Mesenchymal stem cell (in vitro differentiated cells and primary cell): ENCODE results near the gene GLB1L3.

ENCODE experiments used
- DNase-seq: peaks from one replicate; pipeline ENCODE4 v3.0.0-alpha.2; 2013
- H2AFZ ChIP-seq: one replicate; pipeline ENCODE4 v1.6.1; 2013; ENCODE audit warnings: low read depth, mild to moderate bottlenecking, control low read depth, inconsistent platforms, low read length, moderate library complexity
- H2AK5ac ChIP-seq: 2 replicates; pipeline ENCODE4 v1.6.1; 2013; ENCODE audit warnings: low read length, moderate library complexity, mild to moderate bottlenecking, inconsistent platforms; ENCODE audit not compliant: severe bottlenecking
- H2BK120ac ChIP-seq: one replicate; pipeline ENCODE4 v1.6.1; 2013; ENCODE audit warnings: low read depth, mild to moderate bottlenecking, inconsistent platforms, low read length, moderate library complexity
- H2BK12ac ChIP-seq, 2 experiments: one replicate each; pipeline ENCODE4 v1.6.1; 2013; ENCODE audit warnings: inconsistent platforms in 2 of 2, low read length in 2 of 2, mild to moderate bottlenecking in 2 of 2, moderate library complexity in 2 of 2, control low read depth in 1 of 2
- H2BK15ac ChIP-seq: one replicate; pipeline ENCODE4 v1.6.1; 2013; ENCODE audit warnings: mild to moderate bottlenecking, low read depth, inconsistent platforms; ENCODE audit not compliant: poor library complexity, severe bottlenecking
- H2BK5ac ChIP-seq: 2 replicates; pipeline ENCODE4 v1.6.1; 2013; ENCODE audit warnings: low read depth, mild to moderate bottlenecking, low read length, control low read depth, inconsistent platforms; ENCODE audit not compliant: poor library complexity, severe bottlenecking
- H3K14ac ChIP-seq, 2 experiments: one replicate each; pipeline ENCODE4 v1.6.1; 2013; ENCODE audit warnings: inconsistent platforms in 2 of 2, low read length in 2 of 2, control low read depth in 1 of 2, mild to moderate bottlenecking in 1 of 2, moderate library complexity in 1 of 2
- H3K18ac ChIP-seq, 2 experiments: one replicate each; pipeline ENCODE4 v1.6.1; 2013; ENCODE audit warnings: inconsistent platforms in 2 of 2, low read length in 2 of 2, control low read depth in 1 of 2, low read depth in 1 of 2, mild to moderate bottlenecking in 1 of 2
- H3K23ac ChIP-seq, 2 experiments: one replicate each; pipeline ENCODE4 v1.6.1; 2013; ENCODE audit warnings: inconsistent platforms in 2 of 2, low read length in 2 of 2, mild to moderate bottlenecking in 2 of 2, moderate library complexity in 2 of 2, control low read depth in 1 of 2
- H3K27ac ChIP-seq: 2 replicates; pipeline ENCODE4 v1.5.1; 2013; ENCODE audit warnings: mild to moderate bottlenecking, moderate library complexity, low read length, control low read depth, inconsistent platforms; ENCODE audit not compliant: poor library complexity, severe bottlenecking
- H3K27me3 ChIP-seq, 2 experiments: 2 replicates each; pipeline versions ENCODE4 v1.6.1 to v1.7.0; 2013; ENCODE audit warnings: low read length in 2 of 2, mild to moderate bottlenecking in 2 of 2, moderate library complexity in 2 of 2, control low read depth in 1 of 2, inconsistent platforms in 1 of 2; ENCODE audit not compliant: control insufficient read depth in 1 of 2, insufficient read depth in 1 of 2
- H3K36me3 ChIP-seq, 2 experiments: 2 replicates each; pipeline versions ENCODE4 v1.6.1 to v1.7.0; 2013; ENCODE audit warnings: low read length in 2 of 2, control low read depth in 1 of 2, inconsistent platforms in 1 of 2, low read depth in 1 of 2, mild to moderate bottlenecking in 1 of 2; ENCODE audit not compliant: insufficient read depth in 2 of 2, control insufficient read depth in 1 of 2
- H3K4ac ChIP-seq, 2 experiments: one replicate each; pipeline ENCODE4 v1.6.1; 2013; ENCODE audit warnings: inconsistent platforms in 2 of 2, low read length in 2 of 2, mild to moderate bottlenecking in 2 of 2, moderate library complexity in 2 of 2, control low read depth in 1 of 2, low read depth in 1 of 2
- H3K4me1 ChIP-seq: 2 replicates; pipeline ENCODE4 v1.6.1; 2013; ENCODE audit warnings: low read depth, low read length, control low read depth; ENCODE audit not compliant: control insufficient read depth, insufficient read depth
- H3K4me2 ChIP-seq: 2 replicates; pipeline ENCODE4 v1.6.1; 2013; ENCODE audit warnings: low read length, mild to moderate bottlenecking, inconsistent platforms; ENCODE audit not compliant: poor library complexity, severe bottlenecking
- H3K4me3 ChIP-seq, 2 experiments: 2 replicates each; pipeline versions ENCODE4 v1.5.1 to v1.7.0; 2013; ENCODE audit warnings: low read length in 2 of 2, mild to moderate bottlenecking in 2 of 2, control low read depth in 1 of 2, low read depth in 1 of 2; ENCODE audit not compliant: insufficient read depth in 1 of 2
- H3K79me1 ChIP-seq: replicated peaks from 2 replicates; pipeline ENCODE4 v1.6.1; 2013; ENCODE audit warnings: mild to moderate bottlenecking, control low read depth, low read length, inconsistent platforms; ENCODE audit not compliant: poor library complexity, severe bottlenecking
- H3K9ac ChIP-seq: 2 replicates; pipeline ENCODE4 v1.7.0; 2013; ENCODE audit warnings: mild to moderate bottlenecking, low read length, moderate library complexity
- H3K9me3 ChIP-seq: 2 replicates; pipeline ENCODE4 v1.7.0; 2013; ENCODE audit warnings: mild to moderate bottlenecking, low read length; ENCODE audit not compliant: control insufficient read depth
- H4K8ac ChIP-seq: one replicate; pipeline ENCODE4 v1.6.1; 2013; ENCODE audit warnings: inconsistent platforms, mild to moderate bottlenecking, low read length, moderate library complexity
- H4K91ac ChIP-seq: one replicate; pipeline ENCODE4 v1.6.1; 2013; ENCODE audit warnings: mild to moderate bottlenecking, low read length, inconsistent platforms
- WGBS: methylation state at CpG from one replicate; pipeline ENCODE4 v1.1.7; 2013; ENCODE audit warnings: mixed read lengths; 5-methylcytosine and 5-hydroxymethylcytosine counted together

The GLB1L3 gene

DNA sequence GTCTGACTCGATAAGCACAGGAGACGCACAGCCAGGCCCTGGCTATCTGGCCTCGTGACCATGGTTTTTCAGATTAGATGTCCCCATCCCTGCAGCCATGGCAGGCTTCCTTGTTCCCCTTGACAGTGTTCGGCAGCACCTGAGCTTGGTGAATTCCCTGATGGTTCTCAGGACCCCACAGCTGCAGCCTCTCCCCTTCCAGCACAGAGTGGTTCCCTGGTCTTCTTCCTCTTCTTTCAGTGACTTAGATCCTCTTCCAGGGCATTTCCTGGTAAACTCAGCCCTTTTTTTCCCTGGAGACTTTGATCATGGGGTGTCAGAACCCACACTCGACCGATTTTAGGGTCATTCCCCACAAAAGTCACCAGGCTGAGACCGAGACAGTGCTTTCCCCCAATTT, 14.5 kb downstream of the GLB1L3 start:
- Histone ChIP-seq H3K4me1 (no peaks in the 10 kb centered on the region), H4K91ac (no peak overlapping the region), H2BK120ac (no peak overlapping the region), H2BK15ac (no peak overlapping the region), H2BK5ac (no peak overlapping the region), H3K4ac (no peak overlapping the region), H3K79me1 (no peaks in the 10 kb centered on the region), H3K9me3 (no peaks in the 10 kb centered on the region), H3K9ac (no peak overlapping the region), H2AFZ (no peak overlapping the region), H3K27ac (no peak overlapping the region), H3K27me3 (peaks cover 0 to 29% of the 10 kb centered on the region in 2 experiments), H3K36me3 (no peaks in the 10 kb centered on the region), H3K23ac (no peak overlapping the region), H3K4me3 (no peak overlapping the region), H3K18ac (no peak overlapping the region), H3K14ac (no peak overlapping the region), H2BK12ac (no peak overlapping the region), H2AK5ac (no peak overlapping the region), H3K4me2 (no peak overlapping the region), H4K8ac (no peak overlapping the region)
- WGBS = 79% methylated on average over 7 of the region's 7 CpGs
- DNase-seq = no peak

DNA sequence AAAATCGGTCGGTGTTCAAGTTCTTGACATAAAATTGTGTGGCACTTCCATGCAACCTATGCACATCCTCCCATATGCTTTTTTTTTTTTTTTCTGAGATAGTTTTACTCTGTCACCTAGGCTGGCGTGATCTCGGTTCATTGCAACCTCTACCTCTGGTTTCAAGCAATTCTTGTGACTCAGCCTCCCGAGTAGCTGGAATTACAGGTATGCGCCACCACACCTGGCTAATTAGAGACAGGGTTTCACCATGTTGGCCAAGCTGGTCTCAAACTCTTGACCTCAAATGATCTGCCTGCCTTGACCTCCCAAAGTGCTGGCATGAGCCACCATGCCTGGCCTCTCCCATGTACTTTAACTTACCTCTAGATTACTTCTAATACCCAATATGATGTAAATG, 15.0 kb downstream of the GLB1L3 start:
- DNase-seq = no peak
- Histone ChIP-seq H4K8ac (no peak overlapping the region), H3K9ac (no peak overlapping the region), H3K4me1 (no peaks in the 10 kb centered on the region), H2AFZ (no peak overlapping the region), H2BK5ac (no peak overlapping the region), H3K27ac (no peak overlapping the region), H2BK120ac (no peak overlapping the region), H3K36me3 (no peaks in the 10 kb centered on the region), H3K14ac (no peak overlapping the region), H4K91ac (no peak overlapping the region), H3K4ac (no peak overlapping the region), H3K23ac (no peak overlapping the region), H3K9me3 (no peaks in the 10 kb centered on the region), H3K27me3 (peaks cover 0 to 29% of the 10 kb centered on the region in 2 experiments), H2AK5ac (no peak overlapping the region), H3K79me1 (no peaks in the 10 kb centered on the region), H3K4me3 (no peak overlapping the region), H2BK12ac (no peak overlapping the region), H3K18ac (no peak overlapping the region), H2BK15ac (no peak overlapping the region), H3K4me2 (no peak overlapping the region)
- WGBS = 66% methylated on average over 6 of the region's 6 CpGs

DNA sequence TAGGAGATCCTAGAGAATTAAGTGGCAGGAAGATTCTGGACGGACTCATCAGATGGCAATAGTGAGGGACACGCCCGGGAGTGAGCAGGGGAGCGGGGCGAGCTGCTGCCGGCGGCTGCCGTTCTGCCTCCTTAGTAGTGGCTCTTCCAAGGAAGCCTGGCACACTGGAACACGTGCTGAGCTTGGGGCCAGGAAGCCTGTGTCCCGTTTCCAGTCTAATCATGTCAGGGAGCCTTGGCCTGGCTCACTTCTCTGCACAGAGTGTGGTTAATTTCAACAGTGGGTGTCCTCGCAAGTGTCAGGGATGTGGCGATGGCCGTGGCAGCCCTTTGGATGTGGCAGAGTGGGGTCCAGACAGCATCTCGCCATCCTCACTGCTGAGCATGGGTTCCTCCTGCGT, 16.5 kb downstream of the GLB1L3 start:
- Histone ChIP-seq H3K4me3 (no peak overlapping the region), H3K79me1 (no peaks in the 10 kb centered on the region), H3K36me3 (no peaks in the 10 kb centered on the region), H2BK15ac (no peak overlapping the region), H3K27me3 (peaks cover 0 to 27% of the 10 kb centered on the region in 2 experiments), H2AK5ac (no peak overlapping the region), H3K4me2 (no peak overlapping the region), H2AFZ (no peak overlapping the region), H4K8ac (no peak overlapping the region), H4K91ac (no peak overlapping the region), H3K14ac (no peak overlapping the region), H2BK12ac (no peak overlapping the region), H3K27ac (no peak overlapping the region), H3K4me1 (no peaks in the 10 kb centered on the region), H2BK5ac (no peak overlapping the region), H3K9me3 (no peaks in the 10 kb centered on the region), H3K9ac (no peak overlapping the region), H2BK120ac (no peak overlapping the region), H3K23ac (no peak overlapping the region), H3K18ac (no peak overlapping the region), H3K4ac (no peak overlapping the region)
- WGBS = 73% methylated on average over 15 of the region's 15 CpGs
- no peak for DNase-seq

DNA sequence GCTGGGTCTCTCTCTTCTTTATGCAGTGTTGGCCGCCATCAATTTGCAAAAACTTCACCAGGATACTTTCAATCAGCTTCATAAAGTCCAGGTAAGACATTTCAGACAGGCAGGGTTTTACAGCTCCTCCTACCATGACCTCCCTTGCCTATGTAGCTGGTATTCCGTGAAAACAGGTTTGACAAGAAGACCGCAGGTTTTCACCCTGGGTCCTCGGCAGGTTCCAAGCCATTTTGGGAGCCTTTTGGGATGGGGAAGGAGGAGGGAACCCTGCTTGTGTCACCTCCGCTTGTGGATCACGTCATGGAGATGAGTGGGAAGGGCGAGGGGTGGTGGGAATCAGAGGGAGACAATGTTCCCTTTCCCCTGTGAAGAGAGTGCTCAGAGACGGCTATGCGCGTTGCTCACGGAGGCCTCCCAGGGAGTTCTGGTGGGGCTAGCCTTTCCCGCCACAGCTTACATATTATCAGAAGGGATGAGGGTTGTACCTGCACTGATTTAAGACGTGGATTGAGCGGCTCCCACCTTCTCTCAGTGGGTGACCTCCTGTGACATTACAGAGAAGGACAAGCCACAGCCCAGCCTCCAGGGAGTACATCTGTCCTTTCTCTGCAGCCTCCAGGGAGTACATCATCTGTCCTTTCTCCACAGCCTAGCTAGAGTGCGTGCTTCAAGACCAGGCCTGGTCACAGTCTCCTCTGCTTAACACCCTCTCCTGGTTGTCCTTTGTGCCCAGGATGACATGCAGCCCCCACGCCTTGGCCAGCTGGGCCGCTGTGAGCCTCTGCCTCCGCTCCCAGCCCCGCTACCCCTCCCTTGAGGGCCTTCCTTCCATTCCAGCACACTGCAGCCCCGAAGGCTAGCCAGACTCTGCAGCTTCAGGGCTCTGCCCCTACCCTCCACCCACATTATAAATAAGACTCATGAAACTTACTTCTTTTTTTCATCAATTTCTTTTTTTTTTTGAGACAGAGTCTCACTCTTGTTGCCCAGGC, 17.2 kb downstream of the GLB1L3 start:
- H3K4ac ChIP-seq = no peak overlapping the region
- no peak overlapping the region for H3K4me2 ChIP-seq
- no peak overlapping the region for H4K8ac ChIP-seq
- H2BK12ac ChIP-seq = no peak overlapping the region
- no peak overlapping the region for H2BK15ac ChIP-seq
- no peaks in the 10 kb centered on the region for H3K36me3 ChIP-seq
- H3K79me1 ChIP-seq = no peaks in the 10 kb centered on the region
- no peak overlapping the region for H3K14ac ChIP-seq
- no peak overlapping the region for H2BK5ac ChIP-seq
- H4K91ac ChIP-seq = no peak overlapping the region
- no peak overlapping the region for H3K27ac ChIP-seq
- DNase-seq = no peak
- no peak overlapping the region for H3K18ac ChIP-seq
- H2AK5ac ChIP-seq = no peak overlapping the region
- H3K23ac ChIP-seq = no peak overlapping the region
- no peaks in the 10 kb centered on the region for H3K9me3 ChIP-seq
- no peak overlapping the region for H3K9ac ChIP-seq
- peaks cover 0 to 22% of the 10 kb centered on the region in 2 experiments for H3K27me3 ChIP-seq
- H3K4me3 ChIP-seq = no peak overlapping the region
- 77% methylated on average over 19 of the region's 20 CpGs for WGBS
- H3K4me1 ChIP-seq = no peaks in the 10 kb centered on the region
- no peak overlapping the region for H2BK120ac ChIP-seq
- H2AFZ ChIP-seq = no peak overlapping the region
